Neural progenitor cell (in vitro differentiated cells): ENCODE results near the gene PARD3B.

ENCODE experiments used
- CTCF ChIP-seq: fragments of 200-600 bp; sonication (generic); IDR thresholded peaks from 2 replicates; pipeline ENCODE4 v1.5.1; 2017; ENCODE audit warnings: antibody characterized with exemption, mild to moderate bottlenecking
- EZH2 ChIP-seq: fragments of 200-600 bp; sonication (generic); IDR thresholded peaks from 2 replicates; pipeline ENCODE4 v1.6.1; 2017; ENCODE audit warnings: antibody characterized with exemption, mild to moderate bottlenecking, moderate library complexity

- TF ChIP-seq CTCF (no peak), EZH2 (no peak)
These were observed 1019.9 kb downstream of the PARD3B start for GRCh38 chr2:205565142-205565522.
